ENCODE results near the gene NACC1.

Gene NACC1

GRCh38 chr19:13079542-13079986, 38.5 kb upstream of the NACC1 start:
- intact Hi-C loops (cut with micrococcal nuclease), result no loop called here
- Mint-ChIP-seq H3K4me1 (ENCODE audit: low read depth) (peaks cover 18% of the 10 kb centered on the region), H3K4me3 (no peak overlapping the region), H3K27me3 (peaks cover 16% of the 10 kb centered on the region), H3K9me3 (no peaks in the 10 kb centered on the region), H3K27ac (peak overlapping the region; percentile 7), H3K36me3 (ENCODE audit: low read depth) (no peaks in the 10 kb centered on the region)

GRCh38 chr19:13082192-13083007, 35.7 kb upstream of the NACC1 start:
- H3K9me3 Mint-ChIP-seq, result no peaks in the 10 kb centered on the region
- intact Hi-C loops (cut with micrococcal nuclease), result no loop called here
- no peak overlapping the region for H3K27ac Mint-ChIP-seq
- no peaks in the 10 kb centered on the region for H3K36me3 Mint-ChIP-seq (ENCODE audit: low read depth)
- peaks cover 25% of the 10 kb centered on the region for H3K4me1 Mint-ChIP-seq (ENCODE audit: low read depth)
- H3K4me3 Mint-ChIP-seq, result no peak overlapping the region
- peaks cover 13% of the 10 kb centered on the region for H3K27me3 Mint-ChIP-seq

- Mint-ChIP-seq H3K4me3 (no peak overlapping the region), H3K27ac (no peak overlapping the region), H3K4me1 (ENCODE audit: low read depth) (peaks cover 25% of the 10 kb centered on the region), H3K9me3 (no peaks in the 10 kb centered on the region), H3K36me3 (ENCODE audit: low read depth) (no peaks in the 10 kb centered on the region), H3K27me3 (peaks cover 9% of the 10 kb centered on the region)
- intact Hi-C loops (cut with micrococcal nuclease), result no loop called here
Measured at GRCh38 chr19:13083008-13083404, 35.1 kb upstream of the NACC1 start.

- intact Hi-C loops (cut with micrococcal nuclease), result no loop called here
- Mint-ChIP-seq H3K27ac (no peak overlapping the region), H3K4me3 (no peak overlapping the region), H3K9me3 (no peaks in the 10 kb centered on the region), H3K27me3 (peaks cover 8% of the 10 kb centered on the region), H3K4me1 (ENCODE audit: low read depth) (peaks cover 25% of the 10 kb centered on the region), H3K36me3 (ENCODE audit: low read depth) (no peaks in the 10 kb centered on the region)
Measured at GRCh38 chr19:13083627-13084026, 34.4 kb upstream of the NACC1 start.

- intact Hi-C loops (cut with micrococcal nuclease), result no loop called here
- H3K4me3 Mint-ChIP-seq, result no peak overlapping the region
- H3K36me3 Mint-ChIP-seq (ENCODE audit: low read depth), result no peaks in the 10 kb centered on the region
- H3K27ac Mint-ChIP-seq, result no peak overlapping the region
- H3K4me1 Mint-ChIP-seq (ENCODE audit: low read depth), result peaks cover 12% of the 10 kb centered on the region
- no peaks in the 10 kb centered on the region for H3K9me3 Mint-ChIP-seq
- H3K27me3 Mint-ChIP-seq, result peaks cover 5% of the 10 kb centered on the region
Measured at GRCh38 chr19:13085666-13086065, 32.4 kb upstream of the NACC1 start.

GRCh38 chr19:13086341-13086740, 31.7 kb upstream of the NACC1 start:
- Mint-ChIP-seq H3K36me3 (ENCODE audit: low read depth) (no peaks in the 10 kb centered on the region), H3K27ac (no peak overlapping the region), H3K9me3 (no peaks in the 10 kb centered on the region), H3K4me1 (ENCODE audit: low read depth) (peaks cover 15% of the 10 kb centered on the region), H3K27me3 (peaks cover 6% of the 10 kb centered on the region), H3K4me3 (no peak overlapping the region)
- intact Hi-C loops (cut with micrococcal nuclease), result no loop called here

- no peak overlapping the region for H3K27ac Mint-ChIP-seq
- no peaks in the 10 kb centered on the region for H3K36me3 Mint-ChIP-seq (ENCODE audit: low read depth)
- peaks cover 7% of the 10 kb centered on the region for H3K27me3 Mint-ChIP-seq
- H3K4me1 Mint-ChIP-seq (ENCODE audit: low read depth), result peaks cover 21% of the 10 kb centered on the region
- H3K9me3 Mint-ChIP-seq, result no peaks in the 10 kb centered on the region
- H3K4me3 Mint-ChIP-seq, result no peak overlapping the region
- intact Hi-C loops (cut with micrococcal nuclease), result no loop called here
Measured at GRCh38 chr19:13087295-13087694, 30.8 kb upstream of the NACC1 start.

GRCh38 chr19:13087795-13088537, 30.1 kb upstream of the NACC1 start:
- intact Hi-C loops (cut with micrococcal nuclease), result no loop called here
- Mint-ChIP-seq H3K36me3 (ENCODE audit: low read depth) (no peaks in the 10 kb centered on the region), H3K27me3 (peaks cover 7% of the 10 kb centered on the region), H3K27ac (no peak overlapping the region), H3K4me1 (ENCODE audit: low read depth) (peaks cover 21% of the 10 kb centered on the region), H3K9me3 (no peaks in the 10 kb centered on the region), H3K4me3 (no peak overlapping the region)

- Mint-ChIP-seq H3K4me3 (no peak overlapping the region), H3K4me1 (ENCODE audit: low read depth) (peaks cover 27% of the 10 kb centered on the region), H3K27me3 (peaks cover 7% of the 10 kb centered on the region), H3K27ac (no peak overlapping the region), H3K36me3 (ENCODE audit: low read depth) (no peaks in the 10 kb centered on the region), H3K9me3 (no peaks in the 10 kb centered on the region)
- intact Hi-C loops (cut with micrococcal nuclease), result no loop called here
Measured at GRCh38 chr19:13089139-13089856, 28.8 kb upstream of the NACC1 start.

- no peak overlapping the region for H3K4me3 Mint-ChIP-seq
- intact Hi-C loops (cut with micrococcal nuclease), result no loop called here
- no peaks in the 10 kb centered on the region for H3K9me3 Mint-ChIP-seq
Measured at GRCh38 chr19:13089857-13090507, 28.1 kb upstream of the NACC1 start.

GRCh38 chr19:13090511-13091231, 27.4 kb upstream of the NACC1 start:
- Mint-ChIP-seq H3K27me3 (peaks cover 5% of the 10 kb centered on the region), H3K4me3 (no peak overlapping the region), H3K4me1 (ENCODE audit: low read depth) (peaks cover 31% of the 10 kb centered on the region), H3K36me3 (ENCODE audit: low read depth) (no peaks in the 10 kb centered on the region), H3K27ac (peak overlapping the region; percentile 32), H3K9me3 (no peaks in the 10 kb centered on the region)
- intact Hi-C loops (cut with micrococcal nuclease), result no loop called here

More at GRCh38 chr19:13089857-13090507, 28.1 kb upstream of the NACC1 start:
- H3K27me3 Mint-ChIP-seq, result peaks cover 5% of the 10 kb centered on the region
- no peak overlapping the region for H3K27ac Mint-ChIP-seq
- peaks cover 34% of the 10 kb centered on the region for H3K4me1 Mint-ChIP-seq (ENCODE audit: low read depth)
- no peaks in the 10 kb centered on the region for H3K36me3 Mint-ChIP-seq (ENCODE audit: low read depth)

GRCh38 chr19:13091400-13092157, 26.5 kb upstream of the NACC1 start:
- intact Hi-C loops (cut with micrococcal nuclease), result no loop called here
- peaks cover 5% of the 10 kb centered on the region for H3K27me3 Mint-ChIP-seq
- H3K36me3 Mint-ChIP-seq (ENCODE audit: low read depth), result peaks cover 5% of the 10 kb centered on the region
- H3K27ac Mint-ChIP-seq, result peak overlapping the region; percentile 32
- no peaks in the 10 kb centered on the region for H3K9me3 Mint-ChIP-seq
- no peak overlapping the region for H3K4me3 Mint-ChIP-seq
- peaks cover 34% of the 10 kb centered on the region for H3K4me1 Mint-ChIP-seq (ENCODE audit: low read depth)
